NCI-H187 treated with DMSO at 0.1 percent for 48 hours (cell line): ENCODE results near the gene POLR1H.
A peak's percentile ranks its signal among the peaks of the same experiment; 100 is the strongest.

Experiments used
- DNase-seq: peaks from one replicate; lab custom pipeline; 2025; lab: John Stamatoyannopoulos, UW

POLR1H gene

DNA sequence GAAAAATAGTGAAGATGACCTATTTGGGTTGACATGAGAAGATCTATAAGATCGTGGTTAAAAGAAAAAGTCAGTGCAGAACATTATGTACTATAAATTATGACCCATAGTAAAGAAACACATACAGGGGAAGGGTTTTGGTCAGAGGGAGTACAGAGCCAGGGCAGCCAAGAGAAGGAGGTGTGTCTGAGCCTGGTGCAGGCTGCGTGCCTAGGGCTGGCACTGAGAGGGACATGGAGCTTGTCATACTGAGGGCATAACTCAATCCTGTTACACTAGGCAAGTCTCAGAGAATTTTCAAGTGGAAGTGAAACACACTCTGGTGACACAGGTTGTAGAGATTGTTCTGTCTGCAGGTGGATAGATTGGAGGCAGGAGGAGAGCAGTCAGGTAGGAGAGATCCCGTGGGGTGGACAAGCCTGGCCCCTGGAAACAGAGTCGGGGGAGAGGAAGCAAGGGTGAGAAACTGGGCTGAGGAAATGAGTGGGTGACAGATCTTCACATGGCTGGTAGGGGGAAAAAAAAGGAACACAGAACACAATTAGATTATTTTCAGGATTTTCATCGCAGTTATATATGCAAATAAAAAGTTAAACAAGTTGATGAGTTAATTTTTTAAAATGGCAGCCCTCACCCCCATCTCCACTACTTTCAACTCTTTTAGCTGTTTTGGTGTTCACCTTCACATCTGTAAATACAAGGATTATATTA, 33.0 kb downstream of the POLR1H start:
- DNase-seq: no peak

DNA sequence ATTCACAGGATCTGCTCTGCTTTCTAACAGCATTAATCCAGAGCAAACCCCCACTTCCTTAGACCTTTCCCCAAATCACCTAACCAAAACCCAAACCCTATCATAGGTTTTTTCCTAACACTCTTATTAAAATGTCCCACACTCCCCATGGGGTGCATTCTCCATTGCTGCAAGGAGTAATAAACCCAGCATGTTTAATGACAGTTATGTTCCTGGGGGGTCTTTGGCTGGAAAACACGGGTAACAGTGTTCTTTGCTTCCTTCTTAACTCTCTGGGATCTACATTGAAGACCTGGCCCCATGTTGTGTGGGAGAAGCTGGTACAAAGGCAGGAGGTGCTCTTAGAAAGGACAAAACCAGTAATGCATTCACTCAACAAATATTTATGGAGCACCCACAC, 35.8 kb downstream of the POLR1H start:
- DNase-seq: no peak

DNA sequence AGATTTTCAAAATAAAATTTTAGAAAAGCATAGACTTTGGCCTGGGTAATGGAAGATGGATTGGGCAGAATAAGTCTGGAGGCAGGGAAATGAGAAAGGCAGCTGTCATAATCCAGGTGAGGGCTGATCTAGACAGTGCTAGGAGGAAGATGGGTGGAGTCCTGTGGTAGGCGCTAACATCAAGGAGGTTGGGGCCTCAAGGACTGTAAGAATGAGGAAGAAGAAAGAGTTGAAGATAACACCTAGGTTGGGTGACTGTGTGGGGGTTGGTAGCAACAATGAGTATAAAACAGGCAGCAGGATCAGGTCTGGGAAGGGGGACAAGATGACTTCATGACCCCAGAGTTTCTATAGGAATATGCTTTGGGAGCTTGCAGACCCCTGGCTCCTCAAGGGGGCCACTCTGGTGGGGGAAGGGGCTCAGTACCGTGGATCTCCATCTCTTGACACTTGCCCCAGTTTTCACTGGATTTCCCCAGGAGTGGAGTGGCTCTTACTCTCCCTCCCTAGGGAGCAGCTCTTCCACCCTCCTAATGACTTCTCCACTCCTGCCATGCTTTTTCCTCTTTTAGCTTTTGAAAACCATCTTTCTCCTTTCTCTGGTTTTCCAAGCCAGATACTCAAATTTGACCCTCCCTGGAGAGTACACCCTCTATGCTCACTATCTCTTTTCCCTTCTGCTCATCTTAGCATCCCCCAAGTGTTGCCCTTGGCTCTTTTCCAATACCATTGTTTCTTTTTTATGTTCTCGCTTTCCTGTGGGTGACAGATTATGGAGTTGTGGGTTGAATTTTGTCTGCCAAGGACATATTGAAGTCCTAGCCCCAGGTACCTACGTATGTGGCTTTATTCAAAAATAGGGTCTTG, 37.1 kb downstream of the POLR1H start:
- DNase-seq: no peak

DNA sequence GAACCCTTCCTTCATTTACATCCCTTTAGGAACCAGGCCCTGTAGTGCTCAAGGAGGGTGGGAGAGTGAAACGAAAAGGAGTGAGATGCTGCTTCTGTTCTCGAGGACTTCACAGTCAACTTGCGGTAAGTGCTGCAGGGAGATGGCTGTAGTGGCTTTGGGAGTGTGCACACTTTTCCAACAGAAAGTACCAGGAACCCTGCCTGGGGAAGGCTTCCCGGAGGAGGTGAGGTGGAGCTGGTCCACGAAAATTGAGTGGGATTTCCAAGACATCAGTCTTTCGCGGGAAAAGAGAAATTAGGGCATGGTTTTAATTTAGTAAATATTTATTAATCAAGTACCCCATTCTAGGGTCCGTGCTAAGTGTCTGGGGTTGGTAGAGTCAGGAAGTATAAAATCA, 39.1 kb downstream of the POLR1H start:
- DNase-seq: no peak

DNA sequence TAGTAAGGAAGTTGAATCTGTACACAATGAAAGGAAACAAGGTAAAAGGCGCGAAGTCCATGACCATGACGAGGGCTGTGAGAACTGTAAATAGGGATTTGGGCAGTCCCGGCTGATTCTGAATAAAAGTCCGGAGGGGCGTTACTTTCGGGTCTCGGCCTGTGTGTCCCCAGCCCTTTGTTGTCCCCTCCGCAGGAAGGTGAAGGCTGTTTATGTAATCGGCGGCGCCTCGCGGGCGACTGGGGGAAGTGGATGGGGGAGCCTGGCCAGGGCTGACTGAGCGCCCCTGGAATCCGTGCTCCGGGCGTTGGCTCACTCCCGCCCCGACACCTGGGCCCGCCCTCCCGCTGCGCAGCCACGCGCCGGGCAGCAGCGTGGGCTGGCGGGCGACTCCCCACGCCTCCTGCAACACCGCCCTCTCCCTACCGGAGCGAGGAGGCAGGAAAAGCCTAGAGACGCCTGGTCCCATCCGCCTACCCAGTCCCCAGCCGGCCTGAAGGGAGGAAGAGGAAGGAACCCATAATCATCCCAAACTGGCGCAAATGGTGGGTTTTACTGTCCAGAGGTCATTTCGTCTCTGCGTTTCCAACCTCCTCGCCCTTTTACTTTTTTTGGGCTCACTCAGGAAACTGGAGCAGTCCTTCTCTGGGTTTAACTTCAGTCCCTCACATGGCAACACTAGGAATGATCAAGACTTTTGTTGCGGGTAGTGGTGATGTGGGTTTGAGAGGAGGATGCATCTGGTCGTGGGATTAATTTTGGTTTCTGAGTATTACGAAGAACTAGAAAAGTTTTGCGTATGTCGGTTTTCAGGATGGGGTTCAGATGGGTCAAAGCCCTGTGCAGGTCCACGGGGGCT, 39.7 kb downstream of the POLR1H start:
- DNase-seq: no peak

DNA sequence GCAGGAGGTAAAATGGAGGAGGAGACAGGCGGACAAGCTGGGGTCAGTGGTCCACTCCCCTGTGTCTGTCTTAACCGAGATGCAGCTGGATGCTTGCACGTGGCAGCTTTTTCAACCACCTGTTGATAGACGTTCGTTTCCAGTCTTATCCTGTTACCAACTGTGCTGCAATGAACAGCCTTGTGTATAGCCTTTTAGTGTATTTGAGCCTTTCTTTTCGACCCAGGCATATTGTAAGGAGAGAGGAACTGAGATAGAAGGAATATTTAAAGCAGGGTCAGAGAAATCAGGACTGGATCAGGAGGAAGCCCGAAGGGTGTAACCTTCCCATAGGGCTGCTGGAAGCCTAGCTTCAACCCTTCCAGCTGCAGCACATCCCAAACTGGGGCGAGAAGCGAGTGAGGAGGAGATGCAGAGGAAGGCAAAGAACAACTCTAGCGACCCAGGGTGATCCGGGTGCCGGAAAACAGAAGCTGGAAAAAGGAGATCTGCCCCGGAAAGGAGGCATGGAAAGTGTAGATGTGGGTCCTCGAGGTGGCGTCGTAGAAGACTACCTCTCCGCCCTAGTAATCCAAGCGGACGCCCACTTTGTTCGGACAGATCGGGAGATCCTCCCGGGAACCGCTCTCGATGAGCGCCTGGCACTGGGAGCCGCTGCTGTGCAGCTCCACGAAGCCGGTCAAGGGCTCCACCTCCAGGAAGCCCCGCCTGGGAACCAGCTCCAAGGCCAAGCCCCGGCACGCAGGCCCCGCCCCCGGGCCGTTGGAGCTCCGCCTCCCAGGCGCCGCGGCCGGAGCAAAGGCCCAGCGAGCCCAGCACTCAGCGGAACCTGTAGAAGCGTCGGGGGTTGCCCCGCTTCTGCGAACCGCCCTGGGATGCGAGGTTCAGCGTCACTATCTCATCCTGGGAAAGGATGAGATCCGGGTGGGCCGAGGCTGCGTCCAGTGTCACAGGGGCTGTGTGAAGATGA, 40.7 kb downstream of the POLR1H start:
- no peak for DNase-seq

DNA sequence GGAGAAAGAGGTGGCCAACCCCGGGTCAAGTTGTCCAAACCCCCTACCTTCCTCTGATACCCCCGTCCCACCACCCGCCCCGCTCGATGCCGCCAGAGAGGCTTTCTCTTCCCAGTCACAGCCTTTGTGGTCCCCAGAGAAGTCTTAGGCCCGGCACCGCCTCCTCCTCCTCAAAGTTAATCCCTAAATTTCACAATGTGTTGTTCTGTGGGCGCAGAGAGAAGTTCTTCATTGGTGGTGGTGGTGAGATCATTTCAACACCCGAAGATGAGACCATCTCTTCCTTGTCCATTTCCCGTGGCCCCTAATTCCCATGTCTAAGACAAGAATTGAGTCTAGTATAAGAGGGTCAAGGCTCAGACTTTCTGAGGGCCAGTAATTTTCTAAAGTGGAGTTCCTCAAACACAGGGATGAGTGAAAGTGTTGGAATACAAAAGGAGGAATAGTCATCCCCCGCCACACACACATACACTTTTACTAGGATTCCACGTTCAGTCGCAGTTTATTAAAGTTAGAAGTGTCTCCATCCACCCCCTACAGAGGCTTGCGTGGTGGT, 41.4 kb downstream of the POLR1H start:
- no peak for DNase-seq

DNA sequence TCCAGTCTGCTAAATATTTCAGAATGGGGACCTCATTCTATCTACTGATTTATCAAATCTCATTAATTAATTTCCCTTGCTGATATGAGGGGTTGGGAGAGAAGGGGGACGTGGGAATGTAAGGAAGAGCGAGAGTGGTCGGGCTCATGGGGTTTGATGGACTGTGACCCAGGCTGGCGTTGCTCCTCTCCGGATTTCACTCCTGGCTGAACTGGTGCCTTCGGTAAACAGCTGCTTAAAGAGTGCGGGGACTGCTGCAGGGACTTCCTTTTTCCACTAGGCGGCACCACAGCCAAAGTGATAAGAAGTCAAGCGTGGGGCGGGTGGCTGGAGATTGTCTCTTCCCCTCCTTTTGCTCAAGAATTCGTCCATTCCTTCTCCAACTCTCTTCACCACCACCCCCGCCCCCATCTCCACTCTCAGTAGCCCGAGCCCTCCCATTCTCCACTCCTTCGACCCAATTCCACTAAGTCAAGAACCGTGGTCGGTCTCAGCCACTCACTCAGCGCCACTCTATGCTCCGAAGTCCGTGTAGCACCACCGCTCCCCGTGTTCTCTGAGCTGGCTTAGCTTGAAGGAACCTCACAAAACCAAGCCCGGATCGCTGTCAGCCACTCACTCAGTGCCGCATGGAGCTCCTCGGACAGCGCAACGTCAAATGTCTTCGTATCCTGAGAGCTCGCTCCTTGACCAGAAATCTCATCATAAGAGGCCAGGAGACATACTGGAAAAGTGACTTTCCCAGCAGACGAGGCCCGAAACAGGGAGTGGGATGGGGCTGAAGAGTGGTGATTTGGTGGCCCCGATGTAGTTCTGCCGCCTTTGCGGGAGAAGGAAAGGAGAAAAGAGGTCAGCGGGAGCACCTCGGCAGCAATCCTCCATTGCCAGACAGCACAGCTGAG, 42.2 kb downstream of the POLR1H start:
- peak; percentile 16 for DNase-seq

DNA sequence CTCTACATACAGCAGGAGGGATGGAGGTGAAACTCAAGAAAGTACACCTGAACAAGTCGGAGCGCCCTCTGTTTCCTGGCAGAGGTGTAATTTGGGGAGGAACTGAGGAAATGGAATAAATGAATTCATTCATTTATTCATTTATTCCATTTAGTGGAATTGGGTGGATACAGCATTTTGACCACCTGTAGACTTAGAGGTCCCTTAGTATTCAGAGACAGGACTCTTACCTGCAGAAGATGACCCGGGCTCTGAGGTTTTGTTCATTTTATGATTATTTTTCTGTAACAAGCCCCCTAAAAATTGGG, 42.8 kb downstream of the POLR1H start:
- no peak for DNase-seq

DNA sequence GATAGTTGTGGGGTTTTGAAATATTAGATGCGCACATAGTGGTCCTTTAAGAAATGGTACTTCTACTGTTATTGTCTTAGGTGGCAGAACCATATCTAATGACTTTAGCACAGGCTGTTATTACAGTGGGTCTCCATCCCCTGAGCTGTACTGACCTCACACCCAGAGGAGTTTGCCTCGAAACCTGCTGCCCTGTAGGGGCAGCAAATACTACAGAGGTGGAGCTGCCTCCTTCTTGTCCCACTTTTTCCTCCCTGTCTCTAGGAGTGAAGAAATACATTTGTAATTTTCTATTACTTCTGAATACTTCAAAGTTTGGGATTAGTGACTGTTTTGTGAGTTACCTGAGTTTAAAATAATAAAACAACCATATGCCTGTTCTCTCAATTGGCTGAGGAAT, 43.6 kb downstream of the POLR1H start:
- DNase-seq: no peak

DNA sequence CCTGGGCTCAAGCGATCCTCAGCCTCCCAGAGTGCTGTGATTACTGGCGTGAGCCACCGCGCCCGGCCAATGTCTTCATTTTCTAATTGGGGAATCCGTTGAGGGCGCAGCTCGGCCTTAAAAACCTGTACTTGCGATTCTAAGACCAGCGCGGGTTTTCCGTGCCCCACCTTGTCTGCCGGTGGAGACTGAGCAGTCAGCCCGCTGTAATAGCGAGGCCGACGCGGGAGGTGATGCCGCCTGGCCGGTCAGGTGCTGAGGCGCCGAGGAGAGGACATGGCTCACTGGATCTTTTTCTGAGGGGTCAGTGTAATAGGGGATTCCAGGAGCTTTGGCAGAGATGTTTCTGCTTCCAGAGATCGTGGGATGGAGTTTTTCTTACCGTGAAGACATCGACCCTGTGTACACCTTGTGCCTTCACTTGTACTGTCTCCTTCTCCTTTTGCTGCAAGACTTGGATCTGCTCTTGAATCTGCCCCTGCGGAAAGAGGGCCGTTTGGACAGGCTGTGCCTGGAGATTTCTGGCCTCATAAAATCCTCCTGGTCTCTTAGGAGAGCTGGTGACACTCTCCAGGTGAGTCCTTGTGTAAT, 50.3 kb downstream of the POLR1H start:
- DNase-seq: no peak

DNA sequence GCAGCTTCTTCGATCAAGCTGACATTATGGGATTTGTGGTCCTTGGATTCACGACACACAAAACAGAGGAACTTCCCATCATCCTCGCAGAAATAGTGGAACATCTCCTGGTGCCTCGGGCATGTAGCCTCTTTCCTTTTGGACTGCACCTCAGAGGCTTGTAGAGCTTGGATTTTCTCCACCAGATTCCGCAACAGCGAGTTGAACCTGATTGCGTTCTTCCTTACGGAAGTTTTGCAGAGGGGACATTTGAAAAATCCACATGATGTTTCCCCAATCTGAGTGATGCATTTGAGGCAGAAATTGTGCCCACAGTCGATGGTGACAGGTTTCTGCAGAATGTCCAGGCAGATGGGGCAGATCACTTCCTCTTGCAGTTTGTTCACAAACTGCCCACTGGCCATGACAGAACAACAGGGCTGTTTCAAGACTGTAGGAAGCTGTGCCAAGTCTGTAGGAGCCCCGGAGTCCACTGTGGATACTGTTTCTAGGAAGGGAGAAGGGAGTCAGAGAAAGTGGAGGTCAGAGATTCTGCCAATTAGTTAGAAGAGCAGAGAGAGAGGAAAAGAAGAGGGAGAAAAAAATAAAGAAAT, 51.4 kb downstream of the POLR1H start:
- DNase-seq: no peak

DNA sequence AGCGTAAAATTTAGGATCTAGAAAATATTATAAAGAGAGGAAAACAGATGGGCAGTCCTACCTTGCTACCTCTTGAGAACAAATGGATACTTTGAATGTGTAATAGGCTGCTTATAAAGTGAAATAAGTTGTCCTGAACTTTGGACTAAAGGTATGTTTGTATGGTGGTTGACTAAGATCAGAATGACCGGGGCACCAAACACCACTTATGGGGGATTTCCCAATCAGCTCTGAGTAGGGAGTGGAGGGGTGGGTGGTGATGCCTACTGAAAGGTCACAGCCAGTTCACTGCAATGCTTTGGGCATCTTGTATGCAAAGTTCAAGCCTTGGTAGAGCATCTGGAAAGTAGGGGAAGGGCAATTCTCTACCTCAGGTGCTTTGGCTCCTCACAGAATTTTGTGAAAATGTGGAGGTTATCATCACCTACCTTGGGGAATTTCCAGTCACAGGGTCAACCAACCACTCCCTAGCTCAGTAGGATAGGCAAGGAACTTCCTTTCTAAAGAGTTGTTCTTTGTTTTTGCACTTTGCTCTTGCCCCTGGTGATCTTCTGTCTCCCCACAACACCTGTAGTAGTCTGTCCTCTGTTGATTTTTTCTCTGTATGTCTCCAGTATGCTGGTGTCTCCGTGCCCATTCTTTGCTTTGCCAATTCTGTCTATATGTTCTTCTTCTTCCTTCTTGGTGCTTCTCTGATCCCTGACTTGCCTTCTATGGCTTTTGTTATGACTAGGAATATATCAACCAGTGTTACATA, 52.1 kb downstream of the POLR1H start, which contains the start of gene TRIM31:
Gene TRIM31, minus strand, starts transcription at position 88 of the 757 bp plus-strand sequence. CDS start 285 bp downstream, outside the sequence.
- DNase-seq: no peak

DNA sequence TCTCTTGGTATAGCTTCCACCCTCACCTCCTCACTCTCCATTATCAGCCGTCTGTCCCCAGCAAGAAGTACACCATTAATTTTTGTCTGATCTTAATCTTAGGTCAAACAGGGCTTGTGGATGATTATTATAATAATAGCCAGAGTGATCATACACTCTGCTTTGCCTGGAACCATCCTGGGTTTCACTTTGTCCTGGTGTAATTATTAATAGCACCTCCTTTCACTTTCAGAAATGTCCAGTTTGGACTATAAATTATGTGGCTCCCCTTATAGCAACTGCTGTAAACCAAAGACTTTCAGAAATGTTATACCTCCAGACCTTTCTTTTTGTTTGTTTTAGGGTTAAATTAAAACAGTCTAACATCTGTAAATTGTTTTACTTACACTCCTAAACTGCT, 52.8 kb downstream of the POLR1H start:
- no peak for DNase-seq
